Measurements from ENCODE around the gene NKD2. TPM values are rescaled to one million over a fixed set of nuclear protein-coding genes. Genes with fewer than 3 reads are reported as not detected.

NKD2 gene
- polyA plus RNA-seq, 3 donors, result 16.4 to 21.1 (median 20.5) TPM

DNA sequence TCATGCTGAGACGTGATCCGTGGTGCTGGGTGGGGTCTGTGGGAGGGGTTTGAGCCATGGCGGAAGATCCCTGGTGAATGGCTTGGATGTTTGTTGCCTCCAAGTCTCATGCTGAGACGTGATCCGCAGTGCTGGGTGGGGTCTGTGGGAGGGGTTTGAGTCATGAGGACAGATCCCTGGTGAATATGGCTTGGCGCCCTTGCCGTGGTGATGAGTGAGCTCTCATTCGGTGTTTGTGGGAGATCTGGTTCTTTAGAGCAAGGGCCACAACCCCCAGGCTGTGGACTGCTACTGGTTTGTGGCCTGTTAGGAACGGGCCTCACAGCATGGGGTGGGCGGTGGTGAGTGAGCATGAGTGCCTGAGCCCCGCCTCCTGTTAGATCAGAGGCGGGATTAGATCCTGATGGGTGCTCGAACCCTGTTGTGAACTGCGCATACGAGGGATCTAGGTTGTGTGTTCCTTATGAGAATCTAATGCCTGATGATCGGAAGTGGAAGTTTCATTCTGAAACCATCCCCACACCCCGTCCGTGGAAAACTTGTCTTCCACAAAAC is 31.2 kb downstream of the NKD2 start:
- DNase-seq, result no peak

DNA sequence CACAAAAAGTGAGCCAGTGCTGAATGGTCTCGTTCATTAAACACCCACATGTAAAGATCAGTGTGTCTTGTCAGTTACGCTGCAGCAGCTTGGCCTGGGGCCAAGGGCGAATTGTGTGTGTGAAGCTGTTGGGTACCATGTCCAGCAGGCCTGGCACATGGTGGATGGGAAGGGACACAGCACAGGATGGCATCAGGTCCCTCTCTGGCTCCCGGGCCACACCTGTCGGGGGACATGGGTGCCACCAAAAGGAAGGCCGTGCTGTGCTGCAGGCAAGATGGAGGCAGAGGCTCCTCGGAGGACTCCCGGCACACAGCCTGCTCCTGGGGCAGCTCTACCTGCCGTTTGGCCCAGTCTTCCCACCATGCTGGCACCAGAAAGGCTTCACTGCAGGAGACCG is 32.0 kb downstream of the NKD2 start:
- no peak for DNase-seq

DNA sequence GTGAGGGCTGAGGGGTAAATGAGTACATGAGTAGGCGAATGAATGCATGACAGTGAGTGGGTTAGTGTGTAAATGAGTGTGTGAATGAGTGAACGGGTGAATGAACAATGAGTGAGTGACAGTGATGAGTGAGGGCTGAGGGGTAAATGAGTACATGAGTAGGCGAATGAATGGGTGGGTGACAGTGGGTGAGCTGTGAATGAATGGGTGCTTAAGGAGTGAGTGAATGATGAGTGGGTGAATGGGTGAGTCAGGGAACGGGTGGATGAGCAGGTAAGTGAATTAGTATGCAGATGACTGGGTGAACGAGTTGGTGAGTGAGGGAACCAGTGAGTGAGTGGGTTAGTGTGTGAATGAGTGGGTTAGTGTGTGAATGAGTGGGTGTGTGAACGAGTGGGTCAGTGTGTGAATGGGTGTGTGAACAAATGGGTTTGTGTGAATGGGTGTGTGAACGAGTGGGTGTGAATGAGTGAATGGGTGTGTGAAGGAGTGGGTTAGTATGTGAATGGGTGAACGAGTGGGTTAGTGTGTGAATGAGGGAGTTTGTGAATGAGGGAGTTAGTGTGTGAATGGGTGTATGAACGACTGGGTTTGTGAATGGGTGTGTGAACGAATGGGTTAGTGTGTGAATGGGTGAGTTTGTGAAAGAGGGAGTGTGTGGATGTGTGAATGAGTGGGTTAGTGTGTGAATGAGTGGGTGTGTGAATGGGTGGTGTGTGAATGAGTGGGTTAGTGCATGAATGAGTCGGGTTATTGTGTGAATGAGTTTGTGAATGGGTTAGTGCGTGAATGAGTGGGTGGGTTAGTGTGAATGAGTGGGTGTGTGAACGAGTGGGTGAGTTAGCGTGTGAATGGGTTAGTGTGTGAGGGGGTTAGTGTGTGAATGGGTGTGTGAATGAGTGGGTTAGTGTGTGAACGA is 32.9 kb downstream of the NKD2 start:
- DNase-seq, result no peak

DNA sequence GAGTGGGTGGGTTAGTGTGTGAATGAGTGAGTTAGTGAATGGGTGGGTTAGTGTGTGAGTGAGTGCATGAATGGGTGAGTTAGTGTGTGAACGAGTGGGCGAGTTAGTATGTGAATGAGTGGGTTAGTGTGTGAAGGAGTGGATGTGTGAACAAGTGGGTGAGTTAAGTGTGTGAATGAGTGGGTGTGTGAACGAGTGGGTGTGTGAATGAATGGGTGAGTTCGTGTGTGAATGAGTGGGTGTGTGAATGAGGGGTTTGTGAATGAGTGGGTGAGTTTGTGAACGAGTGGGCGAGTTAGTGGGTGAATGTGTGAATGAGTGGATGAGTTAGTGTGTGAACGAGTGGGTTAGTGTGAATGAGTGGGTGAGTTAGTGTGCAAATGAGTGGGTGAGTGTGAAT is 34.0 kb downstream of the NKD2 start:
- no peak for DNase-seq

DNA sequence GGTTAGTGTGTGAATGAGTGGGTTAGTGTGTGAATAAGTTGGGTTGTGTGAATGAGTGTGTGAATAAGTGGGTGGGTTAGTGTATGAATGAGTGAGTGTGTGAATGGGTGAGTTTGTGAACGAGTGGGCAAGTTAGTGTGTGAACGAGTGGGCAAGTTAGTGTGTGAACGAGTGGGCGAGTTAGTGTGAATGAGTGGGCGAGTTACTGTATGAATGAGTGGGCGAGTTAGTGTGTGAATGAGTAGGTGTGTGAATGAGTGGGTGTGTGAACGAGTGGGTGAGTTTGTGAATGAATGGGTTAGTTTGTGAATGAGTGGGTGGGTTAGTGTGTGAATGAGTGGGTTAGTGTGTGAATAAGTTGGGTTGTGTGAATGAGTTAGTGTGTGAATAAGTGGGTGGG is 34.7 kb downstream of the NKD2 start:
- DNase-seq, result no peak

DNA sequence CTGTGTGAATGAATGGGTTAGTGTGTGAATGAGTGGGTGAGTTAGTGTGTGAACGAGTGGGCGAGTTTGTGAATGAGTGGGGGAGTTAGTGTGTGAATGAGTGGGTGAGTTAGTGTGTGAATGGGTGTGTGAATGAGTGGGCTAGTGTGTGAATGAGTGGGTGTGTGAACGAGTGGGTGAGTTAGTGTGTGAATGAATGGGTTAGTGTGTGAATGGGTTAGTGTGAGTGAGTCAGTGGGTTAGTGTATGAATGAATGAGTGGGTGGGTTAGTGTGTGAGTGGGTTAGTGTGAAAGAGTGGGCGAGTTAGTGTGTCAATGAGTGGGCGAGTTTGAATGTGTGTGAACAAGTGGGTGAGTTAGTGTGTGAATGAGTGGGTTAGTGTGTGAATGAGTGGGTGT is 35.5 kb downstream of the NKD2 start:
- DNase-seq, result no peak

DNA sequence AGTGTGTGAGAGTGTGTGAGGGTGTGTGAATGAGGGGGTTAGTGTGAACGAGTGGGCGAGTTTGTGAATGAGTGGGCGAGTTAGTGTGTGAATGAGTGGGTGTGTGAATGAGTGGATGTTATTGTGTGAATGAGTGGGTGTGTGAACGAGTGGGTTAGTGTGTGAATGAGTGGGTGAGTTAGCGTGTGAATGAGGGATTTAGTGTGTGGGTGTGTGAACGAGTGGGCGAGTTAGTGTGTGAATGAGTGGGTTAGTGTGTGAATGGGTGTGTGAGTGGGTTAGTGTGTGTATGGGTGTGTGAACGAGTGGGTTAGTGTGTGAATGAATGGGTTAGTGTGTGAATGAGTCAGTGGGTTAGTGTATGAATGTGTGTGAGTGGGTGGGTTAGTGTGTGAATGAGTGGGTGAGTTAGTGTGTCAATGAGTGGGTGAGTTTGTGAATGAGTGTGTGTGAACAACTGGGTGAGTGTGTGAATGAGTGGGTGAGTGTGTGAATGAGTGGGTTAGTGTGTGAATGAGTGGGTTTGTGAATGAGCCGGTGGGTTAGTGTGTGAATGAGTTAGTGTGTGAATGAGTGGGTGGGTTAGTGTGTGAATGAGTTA is 37.5 kb downstream of the NKD2 start:
- DNase-seq, result no peak

DNA sequence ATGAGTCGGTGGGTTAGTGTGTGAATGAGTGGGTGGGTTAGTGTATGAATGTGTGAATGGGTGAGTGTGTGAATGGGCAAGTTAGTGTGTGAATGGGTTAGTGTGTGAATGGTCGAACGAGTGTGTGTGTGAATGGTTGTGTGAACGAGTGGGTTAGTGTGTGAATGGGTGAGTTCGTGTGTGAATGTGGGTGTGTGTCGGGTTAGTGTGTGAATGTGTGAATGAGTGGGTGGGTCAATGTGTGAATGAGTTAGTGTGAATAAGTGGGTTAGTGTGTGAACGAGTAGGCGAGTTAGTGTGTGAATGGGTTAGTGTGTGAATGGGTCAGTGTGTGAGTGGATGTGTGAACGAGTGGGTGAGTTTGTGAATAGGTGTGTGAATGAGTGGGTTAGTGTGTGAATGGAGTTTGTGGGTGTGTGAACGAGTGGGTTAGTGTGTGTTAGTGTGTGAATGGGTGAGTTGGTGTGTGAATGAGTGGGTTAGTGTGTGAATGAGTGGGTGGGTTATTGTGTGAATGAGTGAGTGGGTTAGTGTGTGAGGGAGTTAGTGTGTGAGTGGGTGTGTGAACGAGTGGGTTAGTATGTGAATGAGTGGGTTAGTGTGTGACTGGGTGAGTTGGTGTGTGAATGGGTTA is 38.8 kb downstream of the NKD2 start:
- no peak for DNase-seq

DNA sequence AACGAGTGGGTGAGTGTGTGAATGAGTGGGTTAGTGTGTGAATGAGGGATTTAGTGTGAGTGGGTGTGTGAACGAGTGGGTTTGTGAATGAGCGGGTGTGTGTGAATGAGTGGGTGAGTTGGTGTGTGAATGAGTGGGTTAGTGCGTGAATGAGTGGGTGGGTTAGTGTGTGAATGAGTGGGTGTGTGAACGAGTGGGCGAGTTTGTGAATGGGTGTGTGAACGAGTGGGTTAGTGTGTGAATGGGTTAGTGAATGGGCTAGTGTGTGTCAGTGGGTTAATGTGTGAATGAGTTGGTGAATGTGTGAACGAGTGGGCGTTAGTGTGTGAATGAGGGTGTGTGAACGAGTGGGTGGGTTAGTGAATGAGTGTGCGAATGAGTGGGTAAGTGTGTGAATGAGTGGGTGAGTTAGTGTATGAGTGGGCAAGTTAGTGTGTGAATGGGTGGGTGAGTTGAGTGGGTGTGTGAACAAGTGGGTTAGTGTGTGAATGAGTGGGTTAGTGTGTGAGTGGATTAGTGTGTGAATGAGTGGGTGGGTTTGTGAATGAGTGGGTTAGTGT is 39.6 kb downstream of the NKD2 start:
- DNase-seq, result no peak

DNA sequence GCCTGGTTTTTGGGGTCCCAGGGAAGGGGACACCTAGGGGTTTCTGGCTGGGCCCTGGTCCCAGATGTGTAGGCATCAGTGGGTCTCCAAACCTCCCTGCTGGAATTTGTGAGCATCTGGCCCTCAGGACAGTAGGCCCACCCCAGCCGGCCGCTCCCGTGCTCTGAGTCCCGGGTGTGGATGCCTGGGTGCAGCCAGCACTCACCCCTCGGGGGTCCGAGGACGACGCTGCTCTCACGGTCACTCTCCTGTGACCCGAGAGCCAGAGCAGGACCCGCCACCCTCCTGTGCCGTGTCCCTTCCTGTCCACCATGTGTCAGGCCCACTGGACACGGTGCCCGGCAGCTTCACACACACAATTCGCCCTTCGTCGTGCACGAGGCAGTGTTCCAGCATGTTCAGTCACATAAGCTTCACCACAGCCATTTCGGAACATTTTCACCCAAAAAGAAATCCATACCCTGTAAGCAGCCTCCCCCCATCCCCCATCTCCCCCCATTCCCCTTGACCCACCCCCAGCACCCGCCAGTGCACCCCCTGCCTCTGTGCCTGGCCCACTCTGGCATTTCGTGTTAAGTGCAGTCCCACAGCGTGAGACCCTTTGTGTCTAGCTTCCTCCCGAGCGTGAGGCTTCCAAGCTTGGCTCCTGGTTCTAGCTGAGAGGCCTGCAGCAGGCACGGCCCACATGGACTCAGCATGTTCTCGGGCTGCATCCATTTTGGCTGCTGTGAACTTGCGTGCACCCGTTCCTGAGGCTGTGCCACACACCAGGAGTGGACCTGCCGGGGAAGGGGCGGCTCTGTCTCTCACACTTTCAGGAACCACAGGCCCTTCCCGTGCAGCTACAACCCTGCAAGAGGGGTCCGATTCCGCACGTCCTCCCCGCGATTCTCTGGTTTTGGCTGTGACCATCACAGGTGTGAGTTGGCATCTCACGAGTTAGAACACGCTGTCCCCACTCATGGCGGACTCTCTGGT is 40.5 kb downstream of the NKD2 start:
- DNase-seq, result no peak

DNA sequence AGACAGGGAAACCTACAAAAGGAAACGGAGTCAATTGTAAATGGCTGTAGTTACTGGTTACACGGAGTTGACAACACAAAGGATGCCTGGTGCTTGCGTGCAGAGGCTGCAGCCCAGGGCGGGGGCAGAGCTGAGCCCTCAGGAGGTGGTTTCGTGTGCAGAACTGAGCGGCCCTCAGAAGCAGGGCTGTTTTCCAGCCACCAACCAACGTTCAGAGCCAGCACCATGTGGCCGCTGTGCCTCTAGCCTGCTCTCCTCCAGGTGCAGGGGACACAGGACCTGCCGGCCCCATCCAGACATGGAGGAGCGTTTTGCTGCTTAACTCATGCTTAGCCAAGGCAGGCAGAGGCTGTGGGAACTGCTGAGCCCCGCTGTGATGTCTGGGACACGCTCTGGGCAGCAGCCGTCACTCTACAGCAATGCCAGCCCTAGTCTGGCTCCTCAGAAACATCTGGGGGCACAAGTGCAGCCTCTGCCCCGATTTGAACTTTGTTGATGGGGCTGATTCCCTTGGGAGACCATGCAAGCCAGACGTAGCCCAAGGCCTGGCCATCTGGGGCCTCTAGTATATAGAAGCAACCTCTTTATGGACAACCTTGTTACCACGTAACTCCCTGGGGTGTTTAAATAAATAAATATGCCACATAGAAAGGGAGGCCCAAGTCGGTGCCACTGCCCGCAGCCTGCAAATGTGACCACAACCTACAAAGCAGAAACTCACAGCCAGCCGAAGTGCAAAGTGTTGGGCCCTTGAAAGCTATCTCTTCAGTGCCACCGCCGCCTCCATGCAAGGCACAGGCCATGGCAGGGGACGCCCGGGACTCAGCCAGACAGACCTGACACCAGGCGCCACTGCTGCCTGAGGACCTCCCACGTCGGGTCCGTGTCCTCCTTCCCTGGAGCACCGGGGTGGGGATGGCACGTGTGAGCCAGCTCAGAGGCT is 42.1 kb downstream of the NKD2 start:
- peak; percentile 14 for DNase-seq

DNA sequence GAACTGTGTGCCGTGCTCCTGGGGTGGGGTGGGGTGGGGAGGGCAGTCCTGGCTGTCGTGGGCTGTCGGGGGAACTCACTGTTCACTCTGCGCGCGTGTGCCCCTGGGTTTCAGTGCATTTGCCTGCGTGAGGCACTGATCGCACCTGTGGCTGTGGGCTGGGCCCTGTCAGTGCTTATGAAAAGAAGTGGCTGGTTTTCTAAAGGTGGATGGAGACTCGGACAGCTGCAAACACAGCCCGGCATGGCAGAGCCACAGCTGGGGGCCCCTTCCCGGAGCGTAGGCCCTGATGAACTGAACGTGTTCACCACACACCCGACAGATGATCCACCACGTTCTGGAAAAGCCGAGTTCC is 42.7 kb downstream of the NKD2 start:
- no peak for DNase-seq

DNA sequence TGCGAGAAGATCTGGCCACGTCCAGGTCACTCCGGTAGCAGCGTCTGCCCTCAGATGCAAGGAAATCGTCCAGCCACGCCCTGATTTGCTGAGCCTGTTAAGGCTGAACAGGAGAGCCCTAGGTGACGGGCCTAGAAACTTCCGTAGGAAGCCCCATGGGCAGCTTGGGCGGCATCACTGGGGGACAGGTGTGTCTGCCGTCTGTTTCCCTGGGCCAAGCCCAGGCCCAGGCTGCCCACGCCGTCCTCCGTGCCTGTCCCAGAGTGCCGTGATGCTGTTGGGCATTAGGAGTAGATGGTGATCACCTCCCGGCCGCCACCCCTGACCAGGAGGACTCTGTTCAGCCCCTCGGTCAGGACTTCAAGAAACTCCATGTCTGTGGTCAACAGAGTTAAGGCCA is 43.5 kb downstream of the NKD2 start:
- DNase-seq, result no peak

DNA sequence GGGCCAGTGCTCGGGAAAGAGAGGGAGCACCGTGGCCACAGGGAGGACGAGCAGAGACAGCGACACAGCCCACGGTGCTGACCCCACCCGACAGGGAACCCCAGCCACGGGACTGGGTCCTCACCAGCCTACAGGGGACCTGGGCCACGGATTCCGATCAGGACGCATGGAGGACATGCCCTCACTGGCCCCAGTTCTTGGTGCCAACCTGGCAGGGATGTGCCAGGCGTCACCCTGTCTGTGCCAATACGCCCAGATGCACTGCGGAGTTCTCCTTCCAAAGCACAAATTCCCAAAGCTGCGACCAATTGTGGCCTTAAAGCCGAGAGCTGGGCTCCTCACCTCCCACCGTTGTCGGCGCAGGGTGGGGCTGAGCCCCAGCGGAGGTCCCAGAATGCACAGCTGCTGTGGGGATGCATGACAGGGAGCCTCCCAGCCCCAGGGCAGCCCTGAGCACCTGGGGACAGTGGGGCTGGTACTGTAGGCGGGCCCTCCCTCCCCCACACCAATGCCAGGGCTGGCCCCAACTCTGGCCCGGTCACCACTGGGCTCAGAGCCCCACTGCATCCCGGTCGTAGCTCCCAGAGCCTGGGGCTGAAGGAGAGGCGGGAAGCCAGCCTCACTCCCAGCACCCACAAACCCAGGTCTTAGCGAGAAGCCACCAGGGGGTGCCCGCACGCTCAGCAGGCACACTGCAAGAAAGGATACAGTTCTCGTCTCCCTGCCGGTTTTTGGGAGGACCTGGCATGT is 44.2 kb downstream of the NKD2 start:
- DNase-seq, result no peak

DNA sequence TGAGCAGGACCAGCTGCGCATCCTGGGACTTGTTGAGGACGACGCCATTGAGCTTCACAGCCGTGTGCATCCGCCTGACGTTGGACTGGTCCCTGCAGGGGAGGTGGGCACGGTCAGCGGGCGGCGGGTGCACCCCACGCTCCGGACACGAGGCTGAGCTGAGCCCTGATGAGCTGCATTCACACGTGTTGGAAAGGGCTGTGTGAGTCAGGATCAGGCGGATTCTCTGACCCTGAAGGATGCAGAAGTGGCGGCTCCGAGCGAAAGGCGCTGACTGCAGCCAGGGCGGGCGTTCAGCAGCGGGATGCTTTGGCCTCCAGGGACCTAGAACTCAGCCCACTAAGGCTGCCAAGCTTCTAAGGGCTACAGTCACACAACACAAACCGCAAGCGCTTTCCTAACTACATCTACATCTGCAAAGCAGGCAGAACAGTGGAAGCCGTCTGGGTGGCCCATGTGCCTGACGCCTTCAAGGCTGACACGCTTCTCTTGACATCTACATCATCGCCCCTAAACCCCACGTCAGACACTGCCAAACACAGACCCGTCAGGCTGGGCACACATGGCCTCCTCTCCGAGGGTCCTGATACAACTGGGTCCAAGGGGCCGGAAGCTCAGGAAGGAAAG is 44.9 kb downstream of the NKD2 start:
- DNase-seq, result no peak

DNA sequence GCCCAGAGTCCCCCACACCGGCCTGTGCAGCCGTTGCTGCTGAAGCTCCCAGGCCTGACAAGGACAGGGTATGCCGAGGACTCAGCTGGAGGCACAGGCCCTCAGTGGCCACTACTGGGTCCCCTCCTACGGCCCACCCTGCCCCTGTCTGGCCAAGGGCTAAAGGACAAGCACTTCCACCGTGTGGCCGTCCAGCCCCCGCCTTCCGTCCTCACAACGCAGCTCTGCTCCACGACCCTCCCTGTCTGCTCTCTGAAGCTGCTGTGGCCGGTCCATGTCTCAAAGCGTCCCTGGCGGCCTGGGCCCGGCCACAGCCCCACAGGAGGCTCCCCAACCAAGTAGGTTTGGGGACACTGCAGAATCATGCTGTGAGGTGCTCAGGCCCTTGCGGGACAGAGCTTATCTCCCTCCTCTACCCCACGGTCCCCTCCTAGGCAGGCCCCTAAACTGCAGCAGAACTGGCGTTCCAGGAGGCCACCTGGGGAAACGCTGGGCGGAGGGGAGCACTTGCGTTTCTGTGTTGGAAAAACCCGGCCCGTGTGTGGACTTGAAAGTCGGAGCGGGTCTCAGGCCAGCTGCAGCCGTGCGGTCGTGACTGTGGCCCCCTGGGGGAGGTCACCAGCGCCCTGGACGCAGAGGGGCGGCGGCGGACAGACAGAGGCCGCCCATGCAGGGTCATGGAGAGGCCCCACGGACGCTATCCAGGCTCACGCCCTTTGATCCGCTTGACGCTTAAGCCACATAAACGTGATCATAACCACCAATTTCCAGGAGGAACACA is 45.6 kb downstream of the NKD2 start:
- no peak for DNase-seq

DNA sequence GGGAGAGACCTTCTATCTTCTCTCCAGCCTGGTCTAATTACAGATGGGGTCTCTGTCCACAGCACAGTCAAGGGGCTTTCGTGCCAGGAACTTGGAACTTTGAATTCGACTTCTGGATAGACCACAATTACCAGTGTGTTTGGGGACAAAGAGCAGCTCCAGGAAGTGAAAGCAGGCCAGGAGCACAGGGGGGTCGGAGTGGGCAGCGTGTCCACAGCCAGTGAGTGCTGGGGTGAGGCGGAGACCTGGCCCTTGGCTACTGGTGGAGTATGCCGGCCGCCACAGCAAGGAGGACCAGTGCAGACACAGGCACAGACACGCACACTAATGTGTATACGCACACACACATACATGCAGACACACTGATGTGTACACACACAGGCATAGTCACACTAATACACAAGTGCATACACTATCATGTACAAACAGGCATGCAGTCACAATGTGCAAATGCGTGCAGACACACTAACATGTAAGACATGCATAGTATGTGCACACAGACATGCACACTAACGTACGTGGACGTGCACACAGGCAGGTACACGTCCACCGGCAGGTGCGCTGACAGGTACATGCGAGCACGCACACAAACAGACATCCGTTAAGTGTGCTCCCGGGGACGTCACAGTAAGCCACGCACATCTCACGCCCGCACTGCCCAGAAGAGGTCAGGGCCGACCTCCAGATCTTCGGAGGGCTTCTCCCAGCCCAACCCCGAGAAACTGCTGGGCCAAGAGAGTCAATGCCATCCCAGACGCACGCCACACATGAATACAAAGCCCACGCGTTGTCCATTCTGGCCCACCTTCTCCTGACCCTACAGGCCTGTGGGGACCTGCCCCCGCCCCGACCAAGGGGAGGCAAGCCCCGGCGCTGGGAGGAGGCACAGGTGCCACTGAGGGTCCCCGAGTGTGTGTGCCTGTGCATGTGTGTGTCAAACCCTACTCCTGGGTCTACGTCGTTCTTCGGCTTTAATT is 46.5 kb downstream of the NKD2 start:
- no peak for DNase-seq
